D341Med (cell line): ENCODE measurements around the gene C1QTNF1.

Experiments used
- DNase-seq: peaks from one replicate; pipeline ENCODE4 v3.0.0; 2012; ENCODE audit warnings: low spot score

Gene C1QTNF1

DNA sequence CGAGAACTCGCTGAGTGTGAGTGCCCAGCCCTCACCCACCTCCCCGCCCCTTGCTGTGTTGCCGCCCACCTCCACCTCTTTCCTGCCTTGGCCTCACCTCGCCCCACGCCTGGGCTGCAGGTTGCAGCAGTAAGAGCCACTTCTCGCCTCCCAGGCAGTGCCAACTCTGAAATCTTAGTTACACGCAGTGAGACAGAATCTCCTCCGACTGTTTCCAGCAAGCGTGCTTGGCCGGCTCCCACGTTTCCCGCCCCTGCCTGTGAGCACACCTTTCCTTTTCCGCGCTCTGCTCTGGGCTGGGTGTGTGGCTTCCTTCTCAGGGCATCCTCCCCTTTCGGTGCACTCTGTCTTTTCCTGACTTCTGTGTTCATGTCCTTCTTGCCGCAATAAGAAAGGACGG lies 56.4 kb downstream of the C1QTNF1 start:
- DNase-seq: no peak

DNA sequence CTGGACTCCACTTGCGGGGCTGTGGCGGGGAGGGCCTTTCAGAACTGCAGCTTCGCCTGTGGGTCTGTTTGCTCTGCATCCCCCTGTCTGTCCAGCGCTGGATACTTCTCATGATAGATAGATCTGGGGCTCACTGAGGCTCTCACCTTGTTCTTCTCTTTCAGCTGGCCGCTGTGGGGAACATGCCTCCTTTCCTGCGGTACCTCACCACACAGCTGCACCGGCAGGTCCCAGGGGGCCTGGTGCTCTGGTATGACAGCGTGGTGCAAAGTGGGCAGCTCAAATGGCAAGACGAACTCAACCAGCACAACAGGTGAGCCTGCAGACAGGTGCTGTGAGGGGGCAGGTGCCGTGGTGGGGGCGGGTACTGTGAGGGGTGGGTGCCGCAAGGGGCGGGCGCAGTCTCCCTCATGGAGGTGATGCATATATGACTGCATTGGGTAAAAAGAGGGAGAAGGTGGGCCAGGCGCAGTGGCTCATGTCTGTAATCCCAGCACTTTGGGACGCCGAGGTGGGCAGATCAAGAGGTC lies 56.9 kb downstream of the C1QTNF1 start:
- DNase-seq: no peak

- no peak for DNase-seq
Measured at GRCh38 chr17:79081571-79082276, 57.8 kb downstream of the C1QTNF1 start.

- peak; percentile 93 for DNase-seq
Measured at GRCh38 chr17:79082311-79083190, 58.6 kb downstream of the C1QTNF1 start.

DNA sequence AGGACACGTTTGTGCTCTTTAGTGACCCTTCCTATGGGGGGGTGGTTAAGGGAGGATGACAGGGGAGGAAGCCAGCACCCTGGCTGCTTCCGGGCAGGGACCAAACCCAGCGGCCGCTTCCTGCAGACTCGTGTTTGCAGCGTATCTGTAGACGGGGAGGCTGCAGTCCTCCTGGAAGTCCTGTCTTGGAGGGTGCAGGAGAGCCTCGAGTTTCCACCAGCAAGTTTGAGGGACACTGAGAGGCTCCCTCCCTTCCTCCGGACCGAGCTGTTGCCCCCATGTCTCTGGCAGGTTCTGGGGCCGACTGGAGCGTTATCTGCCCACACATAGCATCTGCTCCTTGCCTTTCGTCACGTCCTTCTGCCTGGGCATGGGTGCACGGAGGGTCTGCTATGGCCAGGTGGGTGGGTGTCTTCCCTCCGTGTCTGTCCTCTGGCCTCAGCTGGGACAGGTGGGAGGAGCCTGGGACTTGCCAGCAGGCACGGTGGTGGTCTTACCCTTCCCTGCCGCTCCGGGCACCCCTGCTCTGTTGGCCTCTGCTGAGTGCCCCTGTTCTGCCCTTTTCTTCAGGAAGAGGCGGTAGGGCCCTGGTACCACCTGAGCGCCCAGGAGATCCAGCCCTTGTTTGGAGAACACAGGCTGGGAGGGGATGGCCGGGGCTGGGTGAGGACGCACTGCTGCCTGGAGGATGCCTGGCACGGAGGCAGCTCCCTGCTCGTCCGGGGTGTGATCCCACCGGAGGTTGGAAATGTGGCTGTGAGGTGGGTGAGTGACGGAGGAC lies 59.4 kb downstream of the C1QTNF1 start:
- no peak for DNase-seq

DNA sequence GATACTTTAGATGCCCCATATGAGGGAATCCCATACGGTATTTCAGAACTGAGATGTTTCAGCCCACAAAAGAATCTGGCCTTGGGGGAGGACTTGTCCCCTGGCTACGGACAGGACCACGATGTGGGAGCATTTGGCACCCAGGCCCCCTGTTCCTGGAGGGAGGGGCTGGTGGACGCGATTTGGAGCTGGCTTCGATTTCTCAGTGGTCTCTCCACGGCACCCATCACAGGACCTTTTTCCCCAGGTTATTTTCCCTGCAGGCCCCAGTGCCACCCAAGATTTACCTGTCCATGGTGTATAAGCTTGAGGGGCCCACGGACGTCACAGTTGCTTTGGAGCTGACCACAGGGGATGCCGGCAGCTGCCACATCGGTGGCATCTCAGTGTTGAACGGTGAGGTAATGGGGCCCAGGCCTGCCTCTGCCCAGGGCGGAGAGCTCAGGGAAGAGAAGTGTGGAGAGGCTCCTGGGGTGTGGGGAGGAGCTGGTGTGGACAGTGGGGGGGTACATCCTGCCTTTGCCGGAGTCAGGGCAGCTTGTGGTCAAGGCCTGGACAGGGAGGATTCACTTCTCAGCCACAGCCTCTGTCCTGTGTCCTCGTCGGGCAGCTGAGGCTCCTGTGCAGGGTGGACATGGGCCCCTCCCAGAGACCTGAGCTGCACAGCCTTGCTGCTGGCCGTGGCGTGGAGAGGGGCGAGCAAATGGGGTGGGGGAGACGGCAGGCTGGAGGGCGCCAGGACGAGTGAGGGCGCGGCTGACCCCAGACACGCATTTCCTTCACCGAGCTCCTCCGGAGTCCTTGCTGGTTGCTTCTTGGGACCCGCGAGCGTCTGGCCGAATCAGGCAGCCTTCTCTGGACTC lies 60.6 kb downstream of the C1QTNF1 start:
- no peak for DNase-seq

GRCh38 chr17:79085154-79085920 lies 61.4 kb downstream of the C1QTNF1 start:
- DNase-seq: no peak

DNA sequence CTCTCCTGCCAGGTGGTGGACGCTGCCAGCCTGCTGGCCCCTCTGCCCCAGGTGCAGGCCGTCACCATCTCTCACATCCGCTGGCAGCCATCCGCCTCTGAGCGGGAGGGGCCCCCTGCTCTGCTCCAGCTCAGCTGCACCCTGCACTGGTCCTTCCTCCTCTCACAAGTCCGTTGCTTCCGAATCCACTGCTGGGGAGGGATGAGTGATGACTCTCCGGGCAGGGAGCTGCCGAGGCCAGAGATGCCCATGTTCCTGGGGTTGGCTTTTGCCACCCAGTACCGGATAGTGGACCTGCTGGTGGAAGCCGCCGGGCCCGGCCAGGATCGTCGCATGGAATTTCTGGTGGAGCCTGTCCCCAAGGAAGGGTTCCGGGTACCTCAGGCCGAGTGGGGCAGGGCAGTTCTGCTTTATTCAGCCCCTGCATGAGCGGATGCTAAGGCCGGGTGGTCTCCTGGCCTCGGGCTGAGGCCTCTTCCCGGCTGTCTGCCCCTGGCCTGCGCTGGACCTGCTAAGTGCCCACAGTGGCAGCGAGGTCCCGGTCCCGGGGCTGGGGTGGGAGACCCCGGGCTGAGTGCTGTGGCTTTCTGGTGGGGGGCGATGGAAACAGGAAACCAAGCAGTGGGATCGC lies 62.1 kb downstream of the C1QTNF1 start:
- DNase-seq: no peak

DNA sequence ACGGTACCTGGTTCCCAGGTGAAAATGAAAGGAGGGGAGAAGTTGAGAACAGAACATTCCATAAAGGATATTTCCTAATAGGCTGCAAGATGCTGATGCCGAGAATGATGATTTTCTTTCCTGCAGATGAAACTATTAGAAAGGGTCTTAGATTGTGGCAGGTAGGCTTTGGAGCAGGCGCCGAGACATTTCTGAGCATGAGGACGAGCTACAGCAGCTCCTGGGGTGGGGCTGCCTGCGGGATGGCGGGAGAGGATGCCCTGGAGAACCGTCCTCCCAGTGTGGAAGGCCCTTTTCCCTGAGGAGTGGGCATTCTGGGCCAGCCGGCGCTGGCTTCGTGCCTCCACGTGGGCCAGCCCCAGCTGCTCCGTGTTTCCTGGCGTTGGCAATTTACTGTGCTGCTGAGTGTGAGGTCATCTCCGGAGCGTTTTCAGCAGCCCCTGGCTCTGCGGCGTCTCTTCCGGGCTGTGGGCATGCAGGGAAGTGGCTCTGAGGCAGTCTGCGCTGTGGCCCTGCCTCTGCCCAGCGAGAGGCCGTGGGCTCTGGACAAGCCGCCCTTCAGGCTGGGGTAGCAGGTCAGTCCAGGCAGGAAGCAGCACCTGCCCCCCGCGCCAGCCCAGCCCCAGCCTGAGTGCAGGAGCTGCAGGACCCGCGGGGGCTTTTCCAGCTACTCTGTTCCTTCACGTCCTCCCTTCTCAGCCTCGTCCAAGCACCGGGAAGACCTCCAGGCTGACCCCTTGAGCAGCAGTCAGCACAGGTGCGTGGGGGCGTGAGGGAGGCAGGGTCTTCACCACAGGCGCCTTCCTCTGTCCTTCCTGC lies 62.8 kb downstream of the C1QTNF1 start:
- no peak for DNase-seq

GRCh38 chr17:79087428-79088143 lies 63.6 kb downstream of the C1QTNF1 start:
- peak; percentile 93 for DNase-seq

- no peak for DNase-seq
Measured at GRCh38 chr17:79088247-79088996, 64.5 kb downstream of the C1QTNF1 start.

DNA sequence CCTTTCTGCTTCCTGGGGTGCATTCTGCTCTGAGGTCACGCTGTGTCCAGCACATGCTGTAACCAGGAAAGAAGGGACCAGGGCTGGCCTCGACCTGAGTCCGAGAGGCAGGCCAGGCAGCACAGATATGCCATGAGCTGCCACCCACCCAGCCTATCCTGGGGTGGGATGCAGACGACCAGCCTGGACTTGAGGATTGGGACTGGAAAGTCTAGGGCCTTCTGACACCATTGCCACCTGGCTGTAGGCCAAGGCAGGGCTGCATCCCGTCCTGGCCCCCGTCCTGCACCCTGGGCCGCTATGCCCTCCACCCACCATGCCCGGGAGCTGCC lies 65.0 kb downstream of the C1QTNF1 start:
- DNase-seq: no peak

DNA sequence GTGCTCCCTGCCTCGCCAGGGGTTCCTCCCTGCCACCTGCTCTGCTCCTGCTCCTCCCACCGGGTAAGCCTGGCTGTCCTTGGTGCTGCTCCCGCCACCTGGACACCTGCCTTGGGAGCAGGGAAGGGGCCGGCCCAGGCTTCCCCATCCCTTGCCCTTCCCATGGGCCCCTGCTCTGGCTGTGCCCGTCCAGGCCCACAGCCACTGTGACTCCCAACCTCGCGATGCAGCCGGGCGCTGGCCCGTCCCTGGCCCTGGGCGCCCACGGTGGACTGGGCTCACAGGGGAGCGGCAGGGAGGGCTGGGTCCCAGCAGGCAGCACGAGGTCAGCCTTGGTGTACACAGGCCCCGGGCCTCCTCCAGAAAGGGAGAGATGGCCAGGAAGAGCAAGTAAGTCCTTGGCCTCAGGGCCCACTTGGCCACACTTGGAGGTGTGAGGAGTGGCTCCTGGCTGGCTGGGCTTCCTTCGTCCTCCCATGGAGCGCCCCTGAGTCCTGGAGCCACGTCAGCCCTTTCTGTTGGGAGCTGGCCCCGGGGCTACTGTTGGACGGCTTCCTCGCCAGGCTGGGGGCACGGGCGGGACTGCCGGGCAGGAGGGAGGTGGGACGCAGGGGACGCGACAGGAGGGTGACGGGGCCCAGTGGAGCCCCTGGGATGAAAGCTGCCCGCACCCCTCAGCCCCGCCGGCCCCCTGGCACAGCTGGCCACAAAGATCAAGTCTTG lies 65.9 kb downstream of the C1QTNF1 start:
- no peak for DNase-seq

DNA sequence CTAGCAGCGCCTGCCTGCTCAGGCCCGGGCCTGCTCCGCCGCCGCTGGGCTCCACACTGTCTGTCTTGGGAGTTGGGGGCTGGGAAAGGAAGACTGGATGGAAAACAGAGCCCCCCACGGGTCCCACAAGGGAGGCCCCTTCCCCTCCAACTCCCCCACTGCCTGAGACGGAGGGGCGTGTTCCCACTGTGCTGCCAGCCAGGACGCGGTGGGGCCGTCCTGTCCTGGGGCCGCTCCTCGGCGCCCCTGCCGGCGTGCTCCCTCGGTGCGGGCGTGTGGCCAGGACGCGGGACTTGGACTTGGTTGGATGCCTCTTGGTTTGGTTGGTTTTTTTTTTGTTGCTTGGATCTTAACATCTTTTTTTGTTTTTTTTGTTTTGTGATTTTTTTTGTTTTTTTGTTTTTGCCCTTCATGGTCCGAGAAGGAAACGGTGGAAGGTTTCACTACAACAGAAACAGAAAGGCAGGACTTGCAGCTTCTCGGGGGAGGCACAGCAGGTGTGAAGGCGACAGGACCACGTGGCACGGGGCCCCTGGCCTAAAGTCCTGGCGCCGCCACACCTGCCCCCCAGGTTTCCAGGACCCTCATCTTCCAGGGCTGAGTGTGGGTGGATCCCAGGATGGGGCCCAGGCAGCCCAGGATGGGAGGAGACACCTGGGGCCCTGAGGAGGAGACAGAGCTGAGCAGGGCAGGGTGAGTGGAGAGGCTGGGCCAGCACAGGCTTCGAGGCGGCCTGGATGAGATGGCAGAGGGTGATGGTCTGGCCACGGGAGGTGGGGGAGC lies 66.7 kb downstream of the C1QTNF1 start:
- DNase-seq: no peak

DNA sequence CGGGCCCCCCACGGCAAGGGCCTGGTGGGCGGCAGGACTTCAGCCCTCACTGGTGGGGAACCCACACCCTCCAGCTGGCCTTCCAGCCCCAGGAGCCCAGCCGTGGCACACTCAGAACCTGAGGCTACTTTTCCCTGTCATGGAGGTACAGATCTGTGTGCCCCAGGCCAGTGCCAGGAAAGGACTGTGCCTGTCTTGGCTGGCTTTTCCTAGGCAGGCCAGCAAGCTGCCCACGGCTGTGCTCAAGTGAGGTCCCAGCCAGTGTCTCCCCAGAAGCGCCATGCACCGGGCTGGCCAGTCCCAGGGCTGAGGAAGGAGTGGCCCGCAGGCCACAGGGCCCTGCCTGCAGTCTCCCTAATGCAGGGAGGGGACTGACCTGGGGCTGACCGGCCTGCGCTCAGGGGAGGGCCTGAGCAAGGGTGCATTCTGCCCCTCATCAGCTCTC lies 67.3 kb downstream of the C1QTNF1 start:
- DNase-seq: no peak

GRCh38 chr17:79092567-79092966 lies 68.6 kb downstream of the C1QTNF1 start:
- DNase-seq: no peak
